HS-5 (cell line): ENCODE results near the gene SCUBE1.

Experiments used
- DNase-seq: peaks from one replicate; pipeline ENCODE4 v3.0.0-alpha.2; 2012; ENCODE audit warnings: low read depth

The SCUBE1 gene

GRCh38 chr22:43257549-43257948 is 85.6 kb downstream of the SCUBE1 start:
- no peak for DNase-seq

GRCh38 chr22:43256976-43257545 is 86.1 kb downstream of the SCUBE1 start:
- no peak for DNase-seq

DNA sequence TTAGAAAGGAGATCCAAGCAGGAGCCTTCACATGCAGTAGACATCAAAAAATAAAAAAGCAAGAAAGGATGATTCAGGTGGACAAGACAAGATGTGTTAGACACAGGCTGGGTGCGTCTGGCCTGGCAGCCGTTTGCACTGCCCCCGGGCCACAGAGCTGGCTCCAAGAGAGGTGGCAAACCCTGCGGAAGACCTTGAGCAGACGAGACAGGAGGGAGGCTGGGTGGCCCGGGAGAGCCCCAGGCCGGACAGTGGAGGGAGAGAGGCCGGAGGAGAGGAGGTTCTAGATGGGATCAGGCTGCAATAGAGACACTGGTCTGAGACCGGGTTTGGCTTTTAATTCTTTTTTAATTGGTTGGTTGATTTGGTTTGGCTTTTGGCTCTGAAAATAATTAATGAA is 86.6 kb downstream of the SCUBE1 start:
- DNase-seq: no peak

DNA sequence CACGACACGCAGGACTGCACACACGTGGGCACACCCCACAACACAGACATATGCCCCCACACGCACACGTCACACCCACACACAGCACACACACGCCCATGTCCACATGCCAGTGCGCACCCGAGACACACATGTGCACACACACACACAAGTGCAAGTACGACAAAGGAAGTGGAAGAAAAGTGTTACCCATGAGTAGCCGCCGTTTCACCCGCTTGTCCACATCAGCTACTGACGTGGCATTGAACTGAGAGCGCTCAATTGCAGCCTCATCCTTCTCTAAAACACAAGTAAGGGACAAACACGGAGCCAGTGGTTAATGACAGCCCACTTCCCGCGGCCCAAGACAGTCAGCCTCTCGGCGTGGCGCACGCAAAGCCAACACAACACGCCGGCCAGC is 87.9 kb downstream of the SCUBE1 start:
- no peak for DNase-seq

- no peak for DNase-seq
These were observed 89.3 kb downstream of the SCUBE1 start for GRCh38 chr22:43253839-43254238.

DNA sequence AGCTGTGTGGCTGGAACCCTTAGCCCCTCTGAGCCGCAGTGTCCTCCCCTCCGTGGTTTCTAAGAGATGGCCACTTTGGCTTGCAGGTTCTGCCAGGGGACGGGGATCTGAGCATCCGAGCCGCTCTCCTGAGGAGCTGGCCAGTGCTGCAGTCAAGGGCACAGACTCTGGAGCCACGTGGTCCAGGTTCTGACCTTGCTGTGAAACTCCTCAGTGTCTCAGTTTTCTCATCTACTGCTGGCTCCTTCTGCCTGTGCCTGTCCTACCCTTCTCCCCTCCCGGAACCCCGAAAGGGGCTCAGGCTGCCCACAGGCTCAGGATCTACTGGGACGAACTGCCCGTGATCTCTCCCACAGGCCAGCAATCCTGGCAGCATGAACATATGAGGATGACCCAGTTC is 90.9 kb downstream of the SCUBE1 start:
- DNase-seq: no peak

GRCh38 chr22:43249789-43250471 is 93.2 kb downstream of the SCUBE1 start:
- DNase-seq: no peak

GRCh38 chr22:43247546-43248260 is 95.5 kb downstream of the SCUBE1 start:
- no peak for DNase-seq

DNA sequence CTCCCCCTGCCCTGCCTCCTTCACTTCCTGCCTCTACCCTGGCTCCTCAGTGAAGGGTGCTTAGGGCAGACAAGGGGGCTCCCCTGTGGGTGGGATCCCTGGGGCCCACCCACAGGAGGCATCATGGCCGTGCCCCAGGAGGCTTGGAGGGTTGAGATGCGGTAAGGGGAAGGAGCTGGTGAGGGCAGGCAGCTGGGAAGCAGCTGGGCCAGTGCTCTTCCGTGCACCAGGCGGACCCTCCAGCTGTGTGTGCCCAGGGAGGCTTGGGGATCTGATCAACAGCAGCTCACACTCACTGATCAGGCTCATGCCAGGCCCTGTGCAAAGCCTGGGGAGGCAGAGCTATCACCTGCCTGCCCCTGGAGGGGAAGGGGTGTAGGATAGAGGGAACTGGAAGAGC is 97.0 kb downstream of the SCUBE1 start:
- DNase-seq: no peak

- DNase-seq: no peak
These were observed 97.5 kb downstream of the SCUBE1 start for GRCh38 chr22:43245717-43246116.

DNA sequence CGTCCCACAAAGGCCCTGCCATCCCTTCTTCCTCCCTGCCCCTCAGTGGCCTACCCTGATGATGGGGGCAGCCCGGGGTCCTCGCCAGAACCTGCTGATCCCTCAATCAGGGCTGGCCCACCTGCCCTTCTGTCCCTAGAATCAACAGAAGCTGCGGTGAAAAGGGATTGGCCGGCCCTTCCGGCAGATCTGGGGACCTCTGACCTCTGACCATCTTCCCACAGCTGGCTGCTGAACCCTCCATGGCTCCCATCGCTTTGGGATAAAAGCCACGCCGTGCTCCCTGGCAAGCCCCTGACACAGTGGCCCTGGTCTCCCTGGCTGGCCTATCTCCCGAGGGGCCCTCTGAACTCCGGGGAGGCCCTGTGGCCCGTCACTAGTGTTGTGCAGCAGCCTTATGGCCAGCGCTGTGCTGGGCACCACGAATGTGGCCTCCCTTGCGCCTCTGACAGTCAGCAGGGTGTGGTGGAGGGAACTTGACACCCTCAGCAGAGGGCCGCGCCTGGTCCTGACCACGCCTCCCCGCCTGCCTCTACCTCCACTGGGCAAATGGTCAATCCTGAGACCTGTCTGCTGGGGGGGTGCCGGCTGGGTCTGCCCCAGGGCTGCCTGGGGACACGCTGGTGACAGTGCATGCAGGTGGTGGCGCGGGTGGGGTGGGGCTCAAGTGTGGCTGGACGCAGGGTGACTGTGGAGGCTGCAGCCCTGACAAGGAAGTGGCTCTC is 98.2 kb downstream of the SCUBE1 start:
- DNase-seq: no peak

GRCh38 chr22:43244402-43244801 is 98.8 kb downstream of the SCUBE1 start:
- DNase-seq: no peak

GRCh38 chr22:43243324-43243723 is 99.8 kb downstream of the SCUBE1 start:
- no peak for DNase-seq

DNA sequence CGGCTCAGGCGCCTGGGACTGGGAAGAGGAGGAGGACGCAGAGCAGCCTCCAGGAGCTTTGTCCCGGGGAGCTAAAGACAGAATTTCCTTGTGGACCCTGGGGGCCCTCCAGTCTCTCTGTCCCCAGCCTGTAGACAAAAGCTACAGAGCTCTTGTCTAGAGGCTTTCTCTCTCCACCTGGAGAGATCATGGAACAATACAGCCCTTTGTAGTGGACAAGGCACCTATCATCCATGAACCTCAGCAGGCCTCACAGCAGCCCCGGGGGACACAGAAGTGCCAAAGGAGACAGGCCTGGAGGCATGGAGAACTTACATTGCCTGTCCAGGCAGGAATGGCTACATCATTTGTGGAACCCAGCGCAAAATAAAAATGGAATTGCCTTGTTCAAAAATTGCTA is 100.5 kb downstream of the SCUBE1 start:
- no peak for DNase-seq

- DNase-seq: no peak
These were observed 101.3 kb downstream of the SCUBE1 start for GRCh38 chr22:43241699-43242386.

DNA sequence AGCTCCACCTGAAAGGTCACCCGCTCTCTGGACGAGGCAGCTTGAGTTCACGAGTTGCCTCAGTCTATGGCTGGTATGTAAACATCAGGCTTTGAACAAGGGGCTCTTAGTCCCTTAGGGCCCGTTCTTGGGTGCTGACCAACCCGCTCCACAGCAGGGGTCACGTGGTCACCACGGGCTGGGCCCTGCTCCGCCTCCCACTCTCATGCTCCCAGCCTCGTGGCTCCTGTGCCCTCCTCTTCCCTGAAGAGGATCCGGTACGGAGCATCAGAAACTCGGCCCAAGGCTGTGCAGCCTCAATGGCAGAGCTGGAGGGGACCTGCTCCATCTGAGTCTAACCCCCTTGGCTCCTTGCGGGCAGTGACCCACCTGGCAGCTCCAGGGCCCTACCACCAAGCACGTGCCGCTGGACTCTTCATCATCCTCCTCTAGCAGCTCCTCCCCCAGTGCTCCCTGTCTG is 102.0 kb downstream of the SCUBE1 start:
- DNase-seq: no peak

DNA sequence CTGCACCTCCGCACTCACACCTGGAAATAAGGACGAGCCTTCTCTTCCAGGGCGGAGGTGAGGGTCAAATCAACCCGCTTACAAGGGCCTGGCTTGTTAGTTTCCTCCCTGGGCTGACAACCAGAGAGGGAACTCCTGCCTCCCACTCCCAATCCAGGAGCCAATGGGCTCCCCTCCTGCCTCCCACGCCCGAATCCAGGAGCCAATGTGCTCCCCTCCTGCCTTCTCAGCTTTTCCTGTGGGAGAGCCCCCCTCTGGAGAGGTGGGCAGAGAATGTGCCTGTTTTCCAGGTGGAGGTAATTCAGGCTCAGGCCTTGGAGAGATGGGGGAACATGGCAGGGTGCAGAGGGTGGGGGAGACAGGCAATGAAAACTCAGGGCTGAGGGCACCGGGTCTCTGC is 102.6 kb downstream of the SCUBE1 start:
- DNase-seq: no peak

DNA sequence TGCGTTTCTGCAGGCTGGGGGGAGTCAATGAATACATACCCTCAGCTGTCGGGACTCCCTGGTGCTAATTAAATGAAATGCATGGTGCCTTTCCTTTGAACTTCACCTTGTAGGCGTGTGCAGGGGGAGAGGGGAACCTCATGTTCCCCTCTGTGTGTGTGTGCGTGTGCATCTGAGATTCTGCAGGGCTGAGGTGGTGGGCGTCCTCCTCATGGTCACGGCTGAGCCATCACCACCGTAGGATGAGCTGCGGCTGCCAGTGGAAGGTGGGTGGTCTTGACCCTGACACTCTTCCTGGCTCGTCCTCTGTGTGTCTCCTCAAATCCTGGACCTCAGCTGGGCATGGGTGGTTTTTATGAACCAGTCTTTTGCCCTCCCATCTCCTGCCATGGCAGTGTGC is 103.2 kb downstream of the SCUBE1 start:
- no peak for DNase-seq

DNA sequence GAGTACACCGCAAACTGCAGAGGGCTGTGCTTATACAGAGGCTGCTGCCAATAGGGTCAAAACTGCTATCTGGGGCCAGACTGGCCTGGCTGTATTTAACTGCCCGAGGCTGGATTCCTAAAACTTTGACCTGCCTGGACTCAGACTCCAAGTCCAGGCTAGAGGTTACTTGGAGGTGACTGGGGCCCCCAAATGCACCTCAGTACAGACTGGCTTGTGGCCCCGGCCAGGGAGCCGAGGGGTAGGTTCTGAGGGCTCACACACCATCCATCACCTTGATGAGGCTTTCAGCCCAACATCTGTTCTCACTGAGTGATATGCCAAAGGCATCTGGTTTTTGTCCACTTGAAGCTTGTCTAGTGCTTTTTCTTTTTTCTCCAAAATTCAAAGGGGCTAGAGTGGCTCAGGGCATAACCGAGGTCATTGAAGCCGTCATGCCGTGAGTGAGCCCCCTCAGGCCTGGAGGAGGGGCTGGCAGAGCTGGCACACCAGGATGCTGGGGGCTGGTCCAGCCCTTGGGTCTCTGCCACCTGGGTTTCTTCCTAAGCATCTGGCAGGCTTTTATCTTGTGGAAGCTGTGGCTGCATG is 103.9 kb downstream of the SCUBE1 start:
- no peak for DNase-seq

DNA sequence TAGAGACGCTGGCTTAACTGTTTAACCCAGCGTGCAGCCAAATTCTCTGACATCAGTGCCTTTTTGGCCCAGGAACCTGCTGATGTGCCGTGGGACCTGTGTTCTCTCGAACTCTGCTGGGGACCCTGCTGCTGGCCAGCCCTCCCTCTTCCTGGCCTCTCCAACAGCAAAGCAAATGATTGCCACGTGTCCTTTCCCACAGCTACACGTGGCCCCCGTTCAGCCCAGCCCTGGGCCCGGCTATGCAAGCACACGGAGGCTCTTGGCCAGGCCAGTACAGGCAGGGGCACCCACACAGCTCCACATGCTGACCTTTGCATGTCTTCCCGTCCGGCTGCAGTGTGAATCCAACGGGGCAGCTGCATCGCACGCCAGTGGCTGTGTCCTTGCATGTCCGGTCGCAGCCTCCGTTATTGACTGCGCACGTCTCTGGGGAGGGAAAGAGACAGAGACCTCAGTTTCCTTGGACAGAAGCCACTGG is 104.6 kb downstream of the SCUBE1 start:
- DNase-seq: no peak

- no peak for DNase-seq
These were observed 105.9 kb downstream of the SCUBE1 start for GRCh38 chr22:43237280-43237679.
